CD8-positive, alpha-beta memory T cell (primary cell): ENCODE data around the gene STRIT1. TPM values are rescaled to one million over a fixed set of nuclear protein-coding genes. Genes with fewer than 3 reads are reported as not detected.
"Not testable (repeated sequence)": the region's sequence is repeated elsewhere in the genome, so short reads cannot be mapped to it uniquely, and the experiment has no call there.

Source experiments
- CTCF ChIA-PET: fragments of 350-600 bp; sonication (Branson Sonifier 250); formaldehyde crosslinking; loops from one replicate; lab custom pipeline; 2021; ENCODE audit warnings: antibody characterized with exemption; lab: Charles Lee
- POLR2A ChIA-PET: fragments of 350-600 bp; sonication (Branson Sonifier 250); formaldehyde crosslinking; loops from one replicate; lab custom pipeline; 2021; ENCODE audit warnings: antibody characterized with exemption; lab: Charles Lee
- DNase-seq, 5 donors: peaks; one replicate each; pipeline versions ENCODE4 v3.0.0 to v3.0.0-alpha.2; 2020 to 2022; ENCODE audit warnings: mixed read lengths in 1 of 5
- H3K27ac ChIP-seq: one replicate; pipeline ENCODE4 v1.7.0; 2013; ENCODE audit warnings: low read depth, mild to moderate bottlenecking, low read length, moderate library complexity
- H3K27me3 ChIP-seq: 2 replicates; pipeline ENCODE4 v1.7.0; 2013; ENCODE audit warnings: low read length, mild to moderate bottlenecking; ENCODE audit not compliant: insufficient read depth, poor library complexity, severe bottlenecking
- H3K36me3 ChIP-seq: 2 replicates; pipeline ENCODE4 v1.7.0; 2013; ENCODE audit warnings: mild to moderate bottlenecking, low read length, moderate library complexity; ENCODE audit not compliant: insufficient read depth
- H3K4me1 ChIP-seq: 2 replicates; pipeline ENCODE4 v1.7.0; 2013; ENCODE audit warnings: mild to moderate bottlenecking, low read length, moderate library complexity; ENCODE audit not compliant: insufficient read depth
- H3K4me3 ChIP-seq: 2 replicates; pipeline ENCODE4 v1.7.0; 2013; ENCODE audit warnings: mild to moderate bottlenecking, low read length
- H3K9me3 ChIP-seq: 2 replicates; pipeline ENCODE4 v1.7.0; 2013; ENCODE audit warnings: mild to moderate bottlenecking, low read length
- H3K27ac Mint-ChIP-seq, 8 donors: one replicate each; pipeline ENCODE4 v1.8.0; 2020 to 2021; ENCODE audit warnings: mixed read lengths in 8 of 8, mild to moderate bottlenecking in 6 of 8, inconsistent platforms in 3 of 8, moderate library complexity in 3 of 8
- H3K27me3 Mint-ChIP-seq, 2 donors: one replicate each; pipeline ENCODE4 v1.8.0; 2020 to 2021; ENCODE audit warnings: mixed read lengths in 2 of 2, mild to moderate bottlenecking in 1 of 2, moderate library complexity in 1 of 2
- H3K36me3 Mint-ChIP-seq, 3 donors: one replicate each; pipeline ENCODE4 v1.8.0; 2020 to 2021; ENCODE audit warnings: mixed read lengths in 3 of 3, inconsistent platforms in 1 of 3, mild to moderate bottlenecking in 1 of 3
- H3K4me1 Mint-ChIP-seq, 3 donors: one replicate each; pipeline ENCODE4 v1.8.0; 2020 to 2021; ENCODE audit warnings: mixed read lengths in 3 of 3, inconsistent platforms in 1 of 3, mild to moderate bottlenecking in 1 of 3
- H3K4me3 Mint-ChIP-seq, 7 donors: one replicate each; pipeline ENCODE4 v1.8.0; 2020 to 2021; ENCODE audit warnings: mixed read lengths in 7 of 7, mild to moderate bottlenecking in 6 of 7, moderate library complexity in 4 of 7, inconsistent platforms in 2 of 7
- H3K9me3 Mint-ChIP-seq, 5 donors: one replicate each; pipeline ENCODE4 v1.8.0; 2020 to 2022; ENCODE audit warnings: mixed read lengths in 5 of 5, mild to moderate bottlenecking in 3 of 5, moderate library complexity in 2 of 5, inconsistent platforms in 1 of 5
- polyA plus RNA-seq: library from polyadenylated mRNA; unstranded; fragments of 300-500 nt; fragmentation: Illumina TruSeq; gene quantifications from one replicate; pipeline ENCODE4 v1.2.3, GENCODE V29; 2021
- total RNA-seq, 2 experiments: library from RNA; stranded (reverse); gene quantifications; one replicate each; pipeline ENCODE4 v1.2.3, GENCODE V29; 2021

Gene STRIT1
- total and polyA plus RNA-seq, 3 experiments from 2014 or later = not detected

DNA sequence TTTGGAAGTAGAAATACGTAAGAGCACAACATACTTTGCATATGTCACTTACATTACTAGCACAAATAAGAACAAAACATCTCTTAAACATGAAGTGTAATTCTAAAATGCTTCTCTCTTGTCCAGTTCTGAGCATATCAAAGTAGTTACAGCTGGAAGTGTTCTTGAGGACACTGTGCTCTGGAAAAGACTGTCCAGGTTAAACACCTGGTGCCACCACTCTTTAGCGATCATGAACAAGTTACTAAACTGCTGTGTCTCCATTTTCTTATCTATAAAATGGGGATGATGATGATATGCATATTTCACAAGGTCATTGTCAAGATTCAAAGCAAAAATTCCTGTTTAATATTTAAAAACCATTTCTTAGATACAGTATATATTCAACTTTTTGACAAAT, 790 bp downstream of the STRIT1 start:
- no peaks in the 10 kb centered on the region for H3K4me1 Mint-ChIP-seq
- H3K4me1 ChIP-seq = no peaks in the 10 kb centered on the region
- peaks cover 2 to 8% (median 3%) of the 10 kb centered on the region in 5 donors for H3K9me3 Mint-ChIP-seq
- no peak overlapping the region for H3K27ac ChIP-seq
- POLR2A ChIA-PET = no interaction called here
- H3K4me3 Mint-ChIP-seq = no peak overlapping the region
- H3K27ac Mint-ChIP-seq = no peak overlapping the region
- H3K36me3 ChIP-seq = no peaks in the 10 kb centered on the region
- H3K36me3 Mint-ChIP-seq = no peaks in the 10 kb centered on the region
- CTCF ChIA-PET = no interaction called here
- no peaks in the 10 kb centered on the region for H3K27me3 ChIP-seq
- no peaks in the 10 kb centered on the region for H3K27me3 Mint-ChIP-seq
- H3K9me3 ChIP-seq = no peaks in the 10 kb centered on the region
- no peak for DNase-seq
- no peak overlapping the region for H3K4me3 ChIP-seq

DNA sequence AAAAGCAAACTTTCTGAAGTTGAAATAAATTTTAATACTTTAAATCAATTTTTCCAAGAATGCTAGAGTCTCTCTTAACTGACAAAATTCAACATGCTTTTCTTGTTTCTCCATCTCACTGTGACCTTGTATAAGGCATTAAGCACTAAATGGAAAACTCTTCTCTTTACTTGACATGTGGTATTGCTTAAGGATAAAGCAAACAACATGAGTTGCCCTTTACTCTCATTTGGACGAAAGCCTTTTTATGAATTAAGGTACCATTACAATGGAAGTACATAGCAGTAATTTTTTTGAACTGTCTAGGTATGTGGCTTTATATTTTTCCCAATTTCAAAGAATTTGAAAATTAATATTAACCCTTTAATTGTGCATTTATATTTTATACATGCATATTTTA, 1.4 kb downstream of the STRIT1 start:
- H3K27ac ChIP-seq = no peak overlapping the region
- H3K4me1 Mint-ChIP-seq = no peaks in the 10 kb centered on the region
- no peak overlapping the region for H3K27ac Mint-ChIP-seq
- ChIA-PET POLR2A (no interaction called here), CTCF (no interaction called here)
- no peaks in the 10 kb centered on the region for H3K27me3 ChIP-seq
- H3K9me3 ChIP-seq = no peaks in the 10 kb centered on the region
- no peak overlapping the region for H3K4me3 ChIP-seq
- DNase-seq = no peak
- H3K4me1 ChIP-seq = no peaks in the 10 kb centered on the region
- no peaks in the 10 kb centered on the region for H3K27me3 Mint-ChIP-seq
- no peak overlapping the region for H3K4me3 Mint-ChIP-seq
- no peaks in the 10 kb centered on the region for H3K36me3 Mint-ChIP-seq
- peaks cover under 1 to 4% (median 3%) of the 10 kb centered on the region in 5 donors for H3K9me3 Mint-ChIP-seq
- no peaks in the 10 kb centered on the region for H3K36me3 ChIP-seq

DNA sequence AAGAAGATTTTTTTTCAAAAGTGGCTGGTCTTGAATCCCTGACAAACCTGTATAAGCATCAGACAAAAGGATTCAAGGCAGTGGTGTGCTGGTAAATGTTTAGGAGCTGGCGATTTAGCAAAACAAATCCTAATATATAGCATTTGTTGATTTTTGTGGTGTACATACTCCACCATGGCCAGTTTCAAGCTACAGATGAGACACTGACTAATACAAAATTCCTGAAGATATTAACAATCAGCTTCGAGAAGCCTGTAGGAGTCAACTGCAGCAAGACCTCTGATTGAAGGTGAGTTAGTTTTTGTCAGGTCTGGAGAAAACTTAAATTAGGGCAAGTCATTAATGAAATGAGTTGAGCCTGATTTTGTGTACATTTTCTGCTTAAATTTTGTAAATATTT, 6.7 kb downstream of the STRIT1 start:
- POLR2A ChIA-PET = no interaction called here
- no peaks in the 10 kb centered on the region for H3K4me1 Mint-ChIP-seq

DNA sequence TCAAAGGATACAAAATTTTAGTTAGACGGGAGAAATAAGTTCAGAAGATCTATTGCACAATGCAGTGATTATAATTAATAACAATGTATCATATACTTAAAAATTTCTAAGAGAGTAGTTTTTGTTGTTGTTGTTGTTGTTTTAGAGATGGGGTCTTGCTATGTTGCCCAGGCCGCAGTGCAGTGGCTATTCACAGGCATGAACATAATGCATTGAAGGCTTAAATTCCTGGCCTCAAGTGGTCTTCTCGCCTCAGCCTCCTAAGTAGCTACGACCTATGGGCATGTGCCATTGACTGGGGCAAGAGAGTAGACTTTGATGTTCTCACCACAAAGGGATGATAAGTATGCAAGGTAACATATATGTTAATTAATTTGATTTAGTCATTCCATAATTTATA, 7.5 kb downstream of the STRIT1 start:
- no peak overlapping the region for H3K27ac ChIP-seq
- H3K36me3 ChIP-seq = no peaks in the 10 kb centered on the region
- no peak overlapping the region for H3K4me3 ChIP-seq
- H3K4me1 ChIP-seq = no peaks in the 10 kb centered on the region
- no peak overlapping the region for H3K27ac Mint-ChIP-seq
- H3K4me1 Mint-ChIP-seq = no peaks in the 10 kb centered on the region
- ChIA-PET POLR2A (no interaction called here), CTCF (no interaction called here)
- H3K9me3 ChIP-seq = no peaks in the 10 kb centered on the region
- DNase-seq = no peak
- H3K4me3 Mint-ChIP-seq = no peak overlapping the region
- H3K9me3 Mint-ChIP-seq = peaks cover 0 to 2% (median 0%) of the 10 kb centered on the region in 5 donors
- H3K27me3 ChIP-seq = no peaks in the 10 kb centered on the region
- H3K27me3 Mint-ChIP-seq = no peaks in the 10 kb centered on the region
- H3K36me3 Mint-ChIP-seq = no peaks in the 10 kb centered on the region

More for the DNA sequence above, 6.7 kb downstream of the STRIT1 start:
- H3K4me3 ChIP-seq = no peak overlapping the region
- peaks cover 0 to 2% (median 0%) of the 10 kb centered on the region in 5 donors for H3K9me3 Mint-ChIP-seq
- no peaks in the 10 kb centered on the region for H3K27me3 Mint-ChIP-seq
- H3K4me1 ChIP-seq = no peaks in the 10 kb centered on the region
- no peaks in the 10 kb centered on the region for H3K9me3 ChIP-seq
- CTCF ChIA-PET = no interaction called here
- H3K27ac Mint-ChIP-seq = no peak overlapping the region
- DNase-seq = no peak
- no peaks in the 10 kb centered on the region for H3K27me3 ChIP-seq
- no peaks in the 10 kb centered on the region for H3K36me3 ChIP-seq
- H3K4me3 Mint-ChIP-seq = no peak overlapping the region
- no peak overlapping the region for H3K27ac ChIP-seq
- H3K36me3 Mint-ChIP-seq = no peaks in the 10 kb centered on the region

DNA sequence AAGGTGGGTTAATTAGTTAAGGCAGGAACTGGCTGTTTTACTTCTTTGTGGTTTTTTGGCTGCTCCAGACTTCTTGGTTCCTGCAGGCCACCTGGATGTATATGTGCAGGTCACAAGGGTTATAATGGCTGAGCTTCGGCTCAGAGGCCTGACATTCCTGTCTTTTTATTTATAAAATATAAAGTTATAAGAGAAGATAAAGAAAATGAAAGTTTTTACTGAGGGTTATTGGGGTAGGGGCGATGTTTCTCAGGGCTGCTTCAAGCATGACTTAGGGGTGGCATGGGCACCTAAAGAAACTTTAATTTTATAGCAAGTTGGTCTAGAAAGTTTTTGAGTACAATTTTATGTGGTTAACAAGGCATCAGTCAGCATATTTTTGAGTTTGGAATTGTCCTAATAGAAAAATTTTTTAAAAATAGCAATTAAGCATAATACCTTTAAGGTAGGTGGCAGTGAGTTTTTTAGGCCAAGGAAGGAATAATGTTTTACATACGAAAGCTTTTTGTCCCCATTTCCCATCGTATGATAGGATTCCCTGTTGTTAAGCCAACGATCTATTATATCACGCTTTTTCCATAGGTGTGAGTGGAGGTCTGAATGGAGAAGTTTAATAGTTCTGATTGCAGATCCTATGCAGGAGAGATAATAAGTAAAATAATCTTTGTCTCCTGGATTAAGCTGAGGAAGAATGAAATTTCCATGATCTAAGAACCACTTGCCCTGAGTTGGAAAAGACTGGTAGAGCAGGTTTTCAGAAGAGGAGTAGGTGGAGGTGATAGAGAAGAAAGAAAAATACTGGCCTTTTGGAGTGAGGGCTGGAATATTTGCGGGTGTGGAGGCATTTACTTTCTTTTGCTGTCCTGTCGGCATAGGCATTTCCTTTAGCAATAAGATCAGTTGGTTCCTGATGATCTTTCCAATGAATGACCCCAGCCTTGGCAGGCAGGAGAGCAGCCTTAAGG, 10.1 kb downstream of the STRIT1 start:
- Mint-ChIP-seq H3K27ac (no peak overlapping the region), H3K36me3 (no peaks in the 10 kb centered on the region), H3K27me3 (no peaks in the 10 kb centered on the region), H3K4me3 (no peak overlapping the region), H3K4me1 (no peaks in the 10 kb centered on the region), H3K9me3 (no peaks in the 10 kb centered on the region)
- Histone ChIP-seq H3K4me1 (no peaks in the 10 kb centered on the region), H3K9me3 (no peaks in the 10 kb centered on the region), H3K27ac (no peak overlapping the region), H3K36me3 (no peaks in the 10 kb centered on the region), H3K4me3 (no peak overlapping the region), H3K27me3 (no peaks in the 10 kb centered on the region)
- ChIA-PET CTCF (no interaction called here), POLR2A (no interaction called here)
- DNase-seq = no peak

DNA sequence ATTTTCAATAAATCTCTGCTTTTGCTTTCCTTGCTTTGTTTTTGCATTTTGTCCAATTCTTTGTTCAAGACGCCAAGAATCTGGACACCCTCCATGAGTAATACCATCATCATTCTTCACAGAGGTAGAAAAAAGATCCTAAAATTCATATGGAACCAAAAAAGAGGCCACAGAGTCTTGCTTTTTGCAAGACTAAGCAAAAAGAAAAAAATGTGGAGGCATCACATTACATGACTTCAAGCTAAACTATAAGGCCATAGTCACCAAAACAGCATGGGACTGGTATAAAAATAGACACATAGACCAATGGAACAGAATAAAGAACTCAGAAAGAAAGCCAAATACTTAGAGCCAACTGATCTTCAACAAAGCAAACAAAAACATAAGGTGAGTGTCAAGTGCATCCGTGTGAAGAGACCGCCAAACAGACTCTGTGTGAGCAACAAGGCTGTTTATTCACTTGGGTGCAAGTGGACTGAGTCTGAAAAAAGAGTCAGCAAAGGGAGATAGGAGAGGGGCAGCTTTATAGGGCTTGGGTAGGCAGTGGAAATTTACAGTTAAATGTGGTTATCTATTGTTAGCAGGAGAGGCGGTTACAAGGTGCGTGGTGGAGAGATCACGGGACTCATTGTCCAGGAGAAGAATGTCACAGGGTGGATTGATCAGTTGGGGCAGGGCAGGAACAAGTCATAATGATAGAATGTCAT, 10.9 kb downstream of the STRIT1 start:
- Mint-ChIP-seq H3K27ac (no peak overlapping the region), H3K27me3 (no peaks in the 10 kb centered on the region), H3K4me1 (no peaks in the 10 kb centered on the region), H3K9me3 (no peaks in the 10 kb centered on the region), H3K36me3 (no peaks in the 10 kb centered on the region), H3K4me3 (no peak overlapping the region)
- DNase-seq = no peak
- H3K4me1 ChIP-seq = no peaks in the 10 kb centered on the region
- H3K36me3 ChIP-seq = no peaks in the 10 kb centered on the region
- no peaks in the 10 kb centered on the region for H3K27me3 ChIP-seq
- ChIA-PET POLR2A (no interaction called here), CTCF (no interaction called here)
- no peak overlapping the region for H3K27ac ChIP-seq
- no peaks in the 10 kb centered on the region for H3K9me3 ChIP-seq
- no peak overlapping the region for H3K4me3 ChIP-seq

DNA sequence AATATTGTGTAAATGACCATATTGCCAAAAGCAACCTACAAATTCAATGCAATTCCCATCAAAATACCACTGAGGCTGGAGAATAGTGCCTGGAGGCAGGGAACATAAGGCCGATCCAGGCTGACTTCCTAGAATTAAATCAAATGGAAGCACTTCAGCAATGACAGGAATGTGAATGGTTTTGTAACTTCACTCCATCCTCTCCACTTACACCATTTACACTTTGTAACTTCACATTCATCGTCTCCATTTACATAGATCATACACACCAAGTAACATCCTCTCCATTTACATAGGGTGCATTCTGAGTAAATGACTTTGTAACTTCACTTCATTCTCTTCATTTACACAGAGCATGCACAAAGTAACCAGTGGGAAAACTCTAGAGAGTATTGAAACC, 11.6 kb downstream of the STRIT1 start:
- Mint-ChIP-seq H3K36me3 (no peaks in the 10 kb centered on the region), H3K9me3 (no peaks in the 10 kb centered on the region), H3K27ac (no peak overlapping the region), H3K27me3 (no peaks in the 10 kb centered on the region), H3K4me1 (no peaks in the 10 kb centered on the region), H3K4me3 (no peak overlapping the region)
- ChIA-PET POLR2A (no interaction called here), CTCF (no interaction called here)
- no peaks in the 10 kb centered on the region for H3K36me3 ChIP-seq
- no peak overlapping the region for H3K27ac ChIP-seq
- no peak overlapping the region for H3K4me3 ChIP-seq
- no peak for DNase-seq
- no peaks in the 10 kb centered on the region for H3K27me3 ChIP-seq
- no peaks in the 10 kb centered on the region for H3K9me3 ChIP-seq
- H3K4me1 ChIP-seq = no peaks in the 10 kb centered on the region

DNA sequence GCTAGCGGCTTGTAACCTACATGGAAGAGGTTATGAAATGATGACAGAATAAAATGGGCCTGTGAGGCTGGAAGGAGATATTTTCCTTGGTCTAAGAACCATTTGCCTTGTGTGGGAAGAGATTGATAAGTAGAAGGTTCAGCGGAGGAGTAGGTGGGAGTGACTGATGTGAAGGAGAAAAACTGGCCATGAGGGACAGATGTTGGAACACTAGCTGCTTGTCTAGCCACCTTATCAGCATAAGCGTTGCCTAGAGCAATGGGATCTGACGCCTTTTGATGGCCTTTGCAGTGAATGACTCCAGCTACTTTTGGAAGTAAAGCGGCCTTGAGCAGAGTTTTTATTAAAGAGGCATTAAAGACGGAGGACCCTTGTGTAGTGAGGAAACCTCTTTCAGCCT, 17.4 kb downstream of the STRIT1 start:
- H3K4me1 Mint-ChIP-seq = not testable (repeated sequence)

More for the DNA sequence above, 17.4 kb downstream of the STRIT1 start:
- H3K27ac Mint-ChIP-seq, H3K9me3 ChIP-seq, CTCF ChIA-PET, H3K9me3 Mint-ChIP-seq, POLR2A ChIA-PET, H3K36me3 Mint-ChIP-seq, H3K27me3 ChIP-seq, H3K4me1 ChIP-seq, H3K4me3 Mint-ChIP-seq, H3K27ac ChIP-seq, H3K36me3 ChIP-seq, H3K27me3 Mint-ChIP-seq, H3K4me3 ChIP-seq, DNase-seq: not testable (repeated sequence)
